Measurements from ENCODE around the gene GTPBP2.
"Not testable (repeated sequence)": the region's sequence is repeated elsewhere in the genome, so short reads cannot be mapped to it uniquely, and the experiment has no call there.

Gene GTPBP2

DNA sequence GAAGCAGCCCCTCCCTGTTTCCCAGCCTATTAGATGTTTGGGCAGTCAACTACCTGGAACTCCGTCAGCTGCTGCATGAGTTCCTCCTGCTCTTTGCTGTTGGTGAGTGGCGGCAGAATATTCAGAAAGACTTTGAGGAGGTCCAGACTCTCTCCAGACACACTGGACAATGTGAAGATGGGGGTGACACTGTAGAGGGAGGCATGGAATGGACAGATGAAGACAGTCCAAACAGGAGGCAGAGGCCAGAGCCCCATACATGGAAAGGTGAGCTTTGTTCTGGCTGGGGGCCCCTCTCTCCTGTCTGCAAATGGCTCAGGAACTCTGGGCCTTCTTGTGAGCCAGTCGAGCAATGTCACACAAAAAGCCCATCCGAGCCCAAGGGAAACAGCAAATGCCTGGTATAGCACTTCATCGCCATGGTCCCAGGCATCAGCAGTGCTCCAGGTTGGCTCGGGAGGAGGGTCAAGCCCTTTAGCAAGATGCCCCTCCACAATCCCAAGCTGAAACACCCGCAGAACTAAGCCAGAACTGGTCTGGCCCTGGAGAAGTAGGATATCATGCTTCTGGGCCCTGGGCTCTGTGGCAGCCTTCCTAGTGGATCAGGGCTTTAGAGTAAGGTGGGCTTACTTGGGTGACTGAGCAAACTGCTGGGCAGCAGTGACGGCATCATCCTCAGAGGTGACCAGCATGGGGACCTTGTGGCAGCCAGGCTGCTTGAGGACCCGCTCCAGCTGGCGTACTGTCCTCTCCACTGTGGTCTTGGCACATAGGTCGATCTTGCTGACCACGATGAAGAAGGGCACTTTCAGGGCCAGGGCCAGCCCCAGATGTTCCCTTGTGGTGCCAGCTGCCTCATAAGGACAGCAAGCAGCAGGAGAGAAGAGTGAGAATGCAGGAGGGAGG is 4.9 kb downstream of the GTPBP2 start:
- DNase-seq (ENCODE audit: low read depth) = no peak

DNA sequence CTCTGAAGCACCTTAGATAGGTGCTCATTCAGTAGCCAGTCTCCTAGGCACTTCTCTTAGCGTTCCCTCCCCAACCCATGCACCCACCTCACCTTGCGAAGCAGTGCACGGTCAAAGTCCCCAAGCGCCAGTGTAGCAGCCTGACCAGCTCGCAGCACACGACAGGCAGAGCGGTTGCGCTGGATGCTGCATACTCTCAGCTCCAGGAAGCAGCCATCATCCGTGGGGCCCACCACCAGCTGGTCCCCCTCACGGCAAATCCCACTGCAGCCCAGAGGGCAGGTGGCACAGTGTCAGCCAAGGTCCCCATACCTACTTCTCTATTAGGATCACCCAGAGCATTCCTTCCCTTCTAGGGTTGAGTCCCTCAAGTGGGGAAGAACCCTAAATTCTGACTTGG is 6.5 kb downstream of the GTPBP2 start:
- no peak for DNase-seq (ENCODE audit: low read depth)

DNA sequence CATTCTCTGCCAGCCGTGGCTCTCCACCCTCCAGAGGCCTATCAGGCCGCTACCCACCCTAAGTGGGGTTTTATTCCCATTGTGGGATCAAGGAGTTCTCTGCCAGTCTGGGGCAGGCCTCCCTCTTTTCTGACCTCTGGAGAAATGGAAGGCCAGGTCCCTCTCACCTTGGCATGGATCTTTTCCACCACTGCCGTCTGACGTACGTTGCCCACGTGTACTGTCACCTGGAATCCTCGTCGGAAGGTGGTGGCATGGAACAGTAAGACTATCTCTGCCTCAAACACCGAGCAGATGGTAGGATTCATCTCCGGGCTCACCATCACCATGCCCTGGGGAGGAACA is 7.3 kb downstream of the GTPBP2 start:
- DNase-seq (ENCODE audit: low read depth) = no peak

DNA sequence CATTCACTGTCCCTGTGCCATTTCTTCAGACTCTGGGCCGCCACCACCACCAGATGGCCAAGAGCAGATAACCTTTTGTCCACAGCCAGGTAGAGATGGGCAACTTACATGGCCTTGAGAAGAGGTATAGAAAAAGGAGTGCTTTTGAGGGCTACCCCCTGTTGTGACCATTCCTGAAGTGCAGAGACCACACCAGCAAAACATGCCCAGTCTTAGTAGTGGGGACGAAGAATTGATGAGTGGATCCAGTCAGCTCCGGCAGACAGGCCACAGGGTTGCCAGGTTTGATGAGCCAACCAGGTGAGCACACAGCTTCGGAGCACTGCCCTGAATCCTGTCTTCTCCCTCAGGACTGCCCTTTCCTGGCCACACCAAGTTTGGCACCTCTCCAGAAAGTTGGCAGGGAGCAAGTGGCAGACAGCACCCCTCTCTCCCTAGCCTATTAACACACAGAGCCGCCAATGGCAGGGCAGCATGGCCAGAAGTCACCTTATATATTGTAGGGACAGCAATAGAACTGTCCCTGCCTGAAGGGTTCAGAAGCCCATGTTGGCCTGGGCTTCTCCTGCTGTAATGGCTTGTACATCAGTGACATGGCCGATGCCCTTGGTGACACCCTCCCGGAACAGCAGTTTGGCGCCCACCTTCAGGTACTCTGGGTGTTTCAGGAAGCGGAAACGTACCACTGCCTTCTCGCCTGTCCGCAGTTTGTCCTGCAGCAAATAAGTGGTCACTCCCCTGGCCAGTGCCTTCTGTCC is 7.8 kb downstream of the GTPBP2 start:
- no peak for DNase-seq (ENCODE audit: low read depth)

DNA sequence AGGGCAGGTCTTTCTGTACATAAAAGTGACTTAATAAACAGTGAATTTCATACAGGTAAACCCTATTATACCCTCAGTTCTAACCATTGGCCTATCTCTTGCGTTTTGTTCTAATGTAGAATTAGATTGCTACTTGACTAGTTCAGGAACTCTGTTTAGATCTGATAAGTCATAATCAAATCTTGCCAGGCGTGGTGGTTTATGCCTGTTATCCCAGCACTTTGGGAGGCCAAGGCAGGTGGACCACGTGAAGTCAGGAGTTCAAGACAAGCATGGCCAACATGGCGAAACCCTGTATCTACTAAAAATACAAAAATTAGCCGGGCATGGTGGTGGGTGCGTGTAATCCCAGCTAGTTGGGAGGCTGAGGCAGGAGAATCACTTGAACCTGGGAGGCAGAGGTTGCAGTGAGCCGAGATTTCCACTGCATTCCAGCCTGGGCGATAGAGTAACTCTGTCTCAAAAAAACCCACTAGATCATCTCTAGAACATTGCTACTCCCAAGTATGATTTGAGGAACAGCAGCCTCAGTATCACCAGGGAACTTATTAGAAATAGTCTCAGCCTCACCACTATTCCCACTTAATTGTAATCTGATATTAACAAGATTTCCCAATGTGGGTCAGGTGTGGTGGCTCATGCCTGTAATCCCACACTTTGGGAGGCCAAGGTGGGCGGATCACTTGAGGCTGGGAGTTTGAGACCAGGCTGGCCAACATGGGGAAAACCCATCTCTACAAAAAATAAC is 12.2 kb downstream of the GTPBP2 start:
- no peak for DNase-seq (ENCODE audit: low read depth)

DNA sequence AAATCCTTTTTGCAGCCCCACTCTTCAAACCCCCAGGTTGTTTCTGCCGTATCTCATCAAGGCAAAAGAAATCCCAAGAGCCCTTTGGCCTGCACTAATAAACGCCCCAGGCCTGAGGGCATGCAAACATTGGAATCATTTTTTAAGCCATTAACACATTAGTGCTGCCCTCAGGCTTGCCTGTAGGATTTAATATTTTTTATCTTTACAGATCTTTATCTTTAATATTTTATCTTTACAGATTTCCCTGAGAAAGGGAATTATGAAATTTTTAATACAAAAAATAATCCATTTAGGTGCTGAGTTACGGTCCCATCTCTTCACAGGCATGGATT is 14.7 kb downstream of the GTPBP2 start:
- DNase-seq (ENCODE audit: low read depth) = no peak

DNA sequence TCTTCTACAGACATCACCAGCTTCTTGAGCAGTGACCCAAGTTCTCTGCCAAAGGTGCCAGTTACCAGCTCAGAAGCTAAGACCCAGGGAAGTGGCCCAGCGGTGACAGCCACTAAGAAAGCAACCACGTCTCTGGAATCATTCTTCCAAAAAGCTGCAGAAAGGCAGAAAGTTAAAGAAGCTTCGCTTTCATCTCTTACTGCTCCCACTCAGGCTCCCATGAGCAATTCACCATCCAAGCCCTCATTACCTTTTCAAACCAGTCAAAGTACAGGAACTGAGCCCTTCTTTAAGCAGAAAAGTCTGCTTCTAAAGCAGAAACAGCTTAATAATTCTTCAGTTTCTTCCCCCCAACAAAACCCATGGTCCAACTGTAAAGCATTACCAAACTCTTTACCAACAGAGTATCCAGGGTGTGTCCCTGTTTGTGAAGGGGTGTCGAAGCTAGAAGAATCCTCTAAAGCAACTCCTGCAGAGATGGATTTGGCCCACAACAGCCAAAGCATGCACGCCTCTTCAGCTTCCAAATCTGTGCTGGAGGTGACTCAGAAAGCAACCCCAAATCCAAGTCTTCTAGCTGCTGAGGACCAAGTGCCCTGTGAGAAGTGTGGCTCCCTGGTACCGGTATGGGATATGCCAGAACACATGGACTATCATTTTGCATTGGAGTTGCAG is 15.2 kb downstream of the GTPBP2 start:
- DNase-seq (ENCODE audit: low read depth) = no peak

DNA sequence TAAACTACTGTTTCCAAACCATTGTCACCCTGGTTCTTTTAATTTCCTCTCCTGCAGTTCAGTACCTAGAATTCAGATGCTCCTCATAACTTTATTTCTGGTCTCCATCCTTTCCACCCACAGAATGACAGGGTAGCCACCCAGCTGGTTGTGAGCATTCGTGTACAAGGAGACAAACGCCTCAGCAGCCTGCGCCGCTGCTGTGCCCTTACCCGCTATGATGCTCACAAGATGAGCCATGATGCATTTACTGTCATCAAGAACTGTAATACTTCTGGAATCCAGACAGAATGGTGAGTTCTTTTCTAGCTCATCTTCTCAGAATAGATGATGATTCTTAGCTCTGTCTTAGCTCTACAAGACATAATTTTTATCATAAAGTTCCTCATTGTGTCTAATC is 18.6 kb downstream of the GTPBP2 start:
- DNase-seq (ENCODE audit: low read depth) = no peak

DNA sequence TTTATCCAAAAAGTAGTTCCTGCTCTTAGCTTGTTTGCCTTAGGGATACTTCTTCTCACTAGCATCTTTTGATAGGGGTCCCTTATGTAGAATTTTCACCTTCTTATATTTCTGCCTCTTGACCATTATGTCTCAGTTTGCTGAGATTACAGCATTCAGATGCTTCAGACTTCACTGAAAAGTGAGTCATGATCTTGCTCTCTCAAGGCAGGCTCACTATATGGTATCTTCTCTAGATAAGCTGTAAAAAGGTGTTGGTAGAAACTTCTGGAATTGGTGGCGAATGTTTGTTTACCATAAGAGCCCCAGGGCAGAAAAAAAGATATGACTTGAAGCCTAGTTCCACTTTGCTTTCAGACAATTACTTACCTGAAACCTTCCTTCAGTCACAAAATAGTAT is 19.7 kb downstream of the GTPBP2 start:
- DNase-seq (ENCODE audit: low read depth) = no peak

DNA sequence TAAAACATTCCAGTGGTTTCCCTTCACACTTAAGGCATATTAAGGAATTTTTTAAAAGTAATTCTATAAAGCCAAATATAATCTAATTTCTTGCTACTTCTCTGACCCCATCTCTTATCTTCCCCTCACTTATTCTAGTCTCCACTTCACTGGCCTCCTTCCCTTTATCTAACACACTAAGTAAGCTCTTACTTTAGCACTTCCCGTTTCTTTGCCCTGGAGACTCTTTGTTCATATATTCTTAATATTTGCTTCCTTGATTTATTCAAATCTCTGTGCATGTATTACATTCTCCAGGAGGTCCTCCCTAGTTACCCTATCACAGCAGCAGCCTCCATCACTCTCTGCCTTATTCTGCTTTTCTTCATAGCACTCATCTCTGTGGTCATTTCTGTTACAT is 20.3 kb downstream of the GTPBP2 start:
- no peak for DNase-seq (ENCODE audit: low read depth)

DNA sequence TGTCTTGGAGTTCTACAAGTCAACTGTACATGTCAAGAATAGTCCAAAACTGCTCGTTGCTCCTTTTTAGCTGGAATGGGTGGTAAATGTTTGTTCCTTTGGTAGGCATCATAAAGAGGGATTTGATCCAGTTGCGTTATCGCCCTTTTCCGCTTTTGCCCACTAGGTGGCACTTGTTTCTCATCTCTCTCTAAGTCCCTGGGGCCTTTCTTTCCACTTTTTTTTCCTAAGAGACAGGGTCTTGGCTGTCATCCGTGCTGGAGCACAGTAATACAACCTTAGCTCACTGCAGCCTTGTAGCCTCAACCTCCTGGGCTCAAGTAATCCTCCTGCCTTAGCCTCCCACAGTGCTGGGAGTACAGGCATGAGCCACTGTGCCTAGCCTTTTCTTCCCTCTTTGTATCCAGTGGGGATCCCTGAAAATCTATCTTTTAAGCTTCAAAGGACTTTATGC is 20.7 kb downstream of the GTPBP2 start:
- DNase-seq (ENCODE audit: low read depth) = peak; percentile 47

DNA sequence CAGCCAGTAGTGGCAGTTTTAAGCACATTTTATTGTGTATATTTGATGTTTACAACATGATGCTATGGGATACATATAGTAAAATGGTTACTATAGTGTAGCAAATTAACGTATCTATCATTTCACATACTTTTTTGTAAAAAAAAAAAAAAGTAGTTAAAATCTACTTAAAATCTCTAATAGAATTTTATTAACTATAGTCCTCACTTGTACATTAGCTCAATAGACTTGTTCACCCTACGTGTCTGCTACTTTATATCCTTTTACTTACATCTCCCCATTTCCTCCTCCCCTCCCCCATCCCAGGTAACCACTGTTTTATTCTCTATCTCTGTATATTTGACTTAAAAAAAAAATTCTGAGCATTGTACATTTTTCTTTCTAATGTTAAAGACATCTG is 23.0 kb downstream of the GTPBP2 start:
- DNase-seq (ENCODE audit: low read depth) = no peak

DNA sequence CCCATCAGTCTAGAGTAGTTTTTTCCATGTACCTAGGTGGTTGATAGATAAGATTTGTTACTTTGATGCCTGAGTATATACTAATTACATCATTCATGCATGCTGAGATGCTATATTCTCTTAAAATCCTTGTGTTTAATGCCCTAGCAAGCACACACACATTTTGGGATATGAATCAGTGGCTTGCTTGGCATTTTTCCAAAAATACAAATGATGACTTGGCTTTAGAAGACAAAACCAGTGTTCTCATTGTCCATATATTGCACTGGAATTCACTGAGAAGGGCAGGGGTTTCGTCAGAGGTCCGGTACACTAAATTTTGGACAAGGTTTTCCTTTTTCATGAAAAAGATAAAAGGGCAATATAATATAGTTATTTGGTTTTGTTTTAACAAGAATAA is 24.9 kb downstream of the GTPBP2 start:
- no peak for DNase-seq (ENCODE audit: low read depth)

DNA sequence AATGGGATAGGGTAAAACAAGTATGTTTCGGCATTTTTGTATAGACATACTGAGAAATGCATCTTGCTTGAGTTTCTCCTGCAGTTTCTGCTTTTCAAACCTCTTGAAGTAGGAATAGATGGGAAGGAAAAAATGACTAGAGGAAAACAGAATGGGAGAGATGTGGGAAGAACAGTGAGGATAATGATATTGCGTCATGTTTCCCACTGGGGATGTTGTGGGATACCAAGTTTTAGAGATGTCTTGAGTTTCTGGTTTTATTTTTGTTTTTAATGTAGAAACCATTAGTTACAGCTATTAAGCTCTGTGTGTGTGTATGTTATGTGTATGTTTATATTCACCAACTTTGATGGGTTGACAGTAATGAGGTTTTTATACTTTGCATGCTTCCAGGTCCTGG is 28.5 kb downstream of the GTPBP2 start:
- no peak for DNase-seq (ENCODE audit: low read depth)

DNA sequence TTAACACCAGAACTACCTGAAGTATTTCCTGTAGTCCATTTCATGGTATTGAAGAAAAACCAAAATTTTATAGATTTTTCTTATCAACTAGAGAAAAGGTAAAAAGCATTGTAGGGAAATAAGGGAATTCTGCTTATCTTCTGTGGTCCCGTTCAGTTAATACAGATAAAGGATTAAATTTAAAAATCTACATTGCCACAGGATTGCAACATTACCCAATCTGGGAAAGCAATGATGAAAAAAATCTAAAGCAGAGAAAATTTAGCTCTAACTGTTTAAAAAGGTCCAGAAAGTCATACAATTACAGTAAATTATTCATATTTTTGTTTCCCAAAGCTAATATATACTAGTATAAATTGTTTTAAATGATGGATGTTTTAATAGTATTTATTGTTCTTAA is 35.1 kb downstream of the GTPBP2 start:
- no peak for DNase-seq (ENCODE audit: low read depth)

DNA sequence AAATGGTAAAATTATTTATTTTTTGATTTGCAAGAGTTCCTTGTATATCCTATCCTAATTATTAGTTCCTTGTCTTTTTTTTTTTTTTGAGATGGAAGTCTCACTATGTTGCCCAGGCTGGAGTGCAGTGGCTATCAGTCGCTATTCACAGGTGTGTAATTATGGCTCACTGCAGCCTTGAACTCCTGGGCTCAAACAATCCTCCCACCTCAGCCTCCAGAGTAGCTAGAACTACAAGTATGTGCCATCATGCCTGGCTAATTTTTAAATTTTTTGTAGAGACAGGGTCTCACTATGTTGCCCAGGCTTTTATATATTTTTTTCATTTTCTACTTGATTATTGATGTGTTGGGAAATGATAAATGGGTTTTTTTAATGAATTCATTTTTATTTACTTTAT is 39.5 kb downstream of the GTPBP2 start:
- not testable (repeated sequence) for DNase-seq (ENCODE audit: low read depth)

DNA sequence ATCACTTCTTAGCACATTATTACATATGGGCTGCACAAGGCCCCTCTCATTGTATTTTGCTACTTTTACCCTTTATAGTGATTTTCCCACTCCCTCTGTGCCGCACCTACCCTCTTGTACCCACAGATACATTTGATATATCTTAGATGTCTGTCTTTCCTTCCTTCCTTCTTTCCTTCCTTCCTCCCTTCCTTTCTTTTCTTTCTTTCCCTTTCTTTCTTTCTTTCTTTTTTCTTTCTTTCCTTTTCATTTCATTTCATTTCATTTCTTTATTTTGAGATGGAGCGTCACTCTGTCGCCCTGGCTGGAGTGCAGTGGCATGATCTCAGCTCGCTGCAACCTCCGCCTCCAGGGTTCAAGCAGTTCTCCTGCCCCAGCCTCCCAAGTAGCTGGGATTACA is 40.9 kb downstream of the GTPBP2 start:
- no peak for DNase-seq (ENCODE audit: low read depth)

DNA sequence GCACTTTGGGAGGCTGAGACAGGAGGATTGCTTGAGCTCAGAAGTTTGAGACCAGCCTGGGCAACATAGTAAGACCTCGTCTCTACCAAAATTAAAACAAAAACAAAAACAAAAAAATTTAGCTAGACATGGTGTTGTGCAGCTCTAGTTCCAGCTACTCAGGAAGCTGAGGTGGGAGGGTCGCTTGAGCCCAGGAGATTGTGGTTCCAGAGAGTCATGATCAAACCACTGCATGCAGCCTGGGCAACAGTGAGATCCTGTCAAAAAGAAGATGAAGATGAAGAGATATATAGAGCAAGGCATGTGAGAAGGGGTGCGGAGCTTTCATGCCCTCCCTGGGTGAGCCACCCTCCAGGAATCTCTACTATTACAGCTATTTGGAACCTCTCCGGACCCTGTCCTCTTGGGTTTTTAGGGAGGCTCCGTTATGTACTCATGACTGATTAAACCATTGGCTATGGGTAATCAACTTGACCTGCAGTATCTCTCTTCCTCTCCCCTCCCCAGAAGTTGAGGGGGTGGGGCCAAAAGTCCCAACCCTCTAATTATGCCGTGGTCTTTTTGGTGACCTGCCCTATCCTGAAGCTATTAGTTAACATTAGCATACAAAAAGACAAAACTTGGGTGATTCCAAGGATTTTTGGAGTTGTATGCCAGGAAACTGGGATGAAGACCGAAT is 44.0 kb downstream of the GTPBP2 start:
- no peak for DNase-seq (ENCODE audit: low read depth)

DNA sequence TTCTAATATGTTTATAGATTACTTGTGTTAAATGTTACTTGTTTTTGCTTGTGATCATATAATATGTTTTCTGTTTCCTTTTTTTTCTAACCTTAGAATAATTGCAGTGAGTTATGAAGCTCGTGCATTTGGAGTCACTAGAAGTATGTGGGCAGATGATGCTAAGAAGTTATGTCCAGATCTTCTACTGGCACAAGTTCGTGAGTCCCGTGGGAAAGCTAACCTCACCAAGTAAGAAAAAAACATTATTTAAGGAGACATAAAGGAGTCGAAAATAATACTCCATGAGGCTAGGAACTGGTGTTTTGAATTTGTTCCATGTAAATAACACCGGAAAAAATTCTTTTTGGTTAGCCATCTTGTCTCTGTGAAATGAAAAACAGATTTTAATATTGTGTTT is 46.2 kb downstream of the GTPBP2 start:
- no peak for DNase-seq (ENCODE audit: low read depth)

DNA sequence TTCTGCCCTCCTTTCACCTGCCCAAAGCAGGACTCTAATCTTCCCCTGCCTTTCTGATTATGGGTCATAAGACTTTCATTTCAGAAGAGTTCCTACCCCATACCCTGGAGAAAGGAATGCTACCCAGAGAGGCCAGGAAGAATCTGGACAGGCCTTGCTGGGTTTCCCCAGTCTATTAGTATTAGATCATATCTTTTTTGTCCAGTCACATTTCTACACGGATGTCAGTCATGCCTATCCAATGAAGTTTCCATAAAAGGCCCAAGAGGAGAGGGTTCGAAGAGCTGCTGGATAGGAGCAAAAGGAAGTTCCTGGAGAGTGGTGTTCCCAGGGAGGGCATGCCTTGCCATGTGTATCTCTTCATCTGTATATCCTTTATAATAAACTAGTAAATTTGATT is 49.9 kb downstream of the GTPBP2 start:
- no peak for DNase-seq (ENCODE audit: low read depth)

DNA sequence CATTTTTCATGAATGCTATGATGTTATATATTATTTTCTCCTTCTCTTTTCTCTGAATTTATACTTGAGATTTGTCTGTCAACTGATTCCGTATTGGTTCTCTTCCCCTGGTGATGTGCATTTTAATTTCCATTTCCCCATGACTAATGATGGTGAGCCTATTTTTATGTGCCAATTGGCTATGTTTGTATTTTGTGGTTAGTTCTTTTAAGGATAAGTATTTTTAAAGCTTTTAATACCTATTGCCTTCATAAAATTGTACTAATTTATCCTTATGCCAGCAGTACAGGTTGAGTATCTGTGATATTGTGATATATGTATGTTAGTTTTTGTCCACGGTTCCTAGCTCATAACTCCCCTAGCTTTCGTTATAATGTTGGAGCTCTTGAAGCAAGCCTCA is 50.3 kb downstream of the GTPBP2 start:
- DNase-seq (ENCODE audit: low read depth) = no peak

Measured in stimulated activated CD8-positive, alpha-beta memory T cell treated with anti-CD3 and anti-CD28 coated beads, Interleukin-15, amount 100 ng/mL, for 1 hour (primary cell).